IPS DF 4.7 (cell line): ENCODE measurements around the gene BIRC3.
"Not testable (repeated sequence)": the region's sequence is repeated elsewhere in the genome, so short reads cannot be mapped to it uniquely, and the experiment has no call there.

Source experiments
- DNase-seq: peaks from one replicate; pipeline ENCODE4 v3.0.0-alpha.2; 2013; ENCODE audit warnings: low spot score; ENCODE audit errors: extremely low read depth

Gene BIRC3

GRCh38 chr11:102368472-102368871 is 51.2 kb downstream of the BIRC3 start:
- DNase-seq = no peak

GRCh38 chr11:102374633-102375424 is 57.5 kb downstream of the BIRC3 start:
- DNase-seq = not testable (repeated sequence)

- DNase-seq = no peak
Measured at GRCh38 chr11:102375720-102376399, 58.6 kb downstream of the BIRC3 start.

GRCh38 chr11:102377891-102378290 is 60.6 kb downstream of the BIRC3 start:
- no peak for DNase-seq

- DNase-seq = no peak
Measured at GRCh38 chr11:102378818-102379217, 61.5 kb downstream of the BIRC3 start.

- no peak for DNase-seq
Measured at GRCh38 chr11:102382384-102382783, 65.1 kb downstream of the BIRC3 start.

- DNase-seq = no peak
Measured at GRCh38 chr11:102383839-102384238, 66.6 kb downstream of the BIRC3 start.

GRCh38 chr11:102384419-102385079 is 67.3 kb downstream of the BIRC3 start:
- no peak for DNase-seq

- DNase-seq = no peak
Measured at GRCh38 chr11:102385085-102386007, 68.1 kb downstream of the BIRC3 start.

GRCh38 chr11:102386136-102386734 is 69.0 kb downstream of the BIRC3 start:
- no peak for DNase-seq

- DNase-seq = no peak
Measured at GRCh38 chr11:102387043-102387781, 69.9 kb downstream of the BIRC3 start.
